AG10803 (cell line): ENCODE results near the gene PDIA2.

ENCODE experiments used
- DNase-seq: peaks from one replicate; pipeline ENCODE4 v3.0.0; 2010; ENCODE audit warnings: low read depth
- H3K4me3 ChIP-seq: 2 replicates; pipeline ENCODE4 v1.5.1; 2011; ENCODE audit warnings: mild to moderate bottlenecking, low read length, control low read depth
- TF ChIP-seq, protein P1 (sequence below): conservative IDR thresholded peaks from 2 replicates; pipeline ENCODE4 v1.5.1; 2011; ENCODE audit warnings: mild to moderate bottlenecking, low read length, control low read depth, inconsistent platforms

PDIA2 gene

DNA sequence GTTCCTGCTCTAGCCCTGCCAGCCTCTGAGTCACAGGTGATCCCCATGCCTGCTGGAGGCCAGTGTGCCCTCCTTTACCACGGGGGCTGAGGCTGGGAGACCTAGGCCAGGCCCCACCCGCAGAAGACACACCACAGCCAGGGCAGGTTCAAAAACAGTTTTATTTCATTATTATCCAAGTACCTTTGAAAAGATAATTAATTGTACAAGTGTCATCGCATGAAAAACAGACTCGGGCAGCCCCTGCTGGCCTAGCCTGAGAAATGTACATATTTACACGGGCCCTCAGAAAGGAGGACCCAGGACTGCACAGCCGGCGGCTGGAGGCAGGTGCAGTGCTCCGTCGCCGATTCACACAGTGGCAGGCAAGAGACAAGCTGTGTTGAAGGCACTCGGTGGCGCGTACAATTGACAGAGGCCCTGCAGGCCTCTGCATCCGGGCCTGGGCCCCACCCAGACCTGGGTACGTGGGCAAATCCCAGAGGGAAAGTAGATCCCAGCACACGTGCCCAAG, 4.4 kb downstream of the PDIA2 start:
- no peak overlapping the region for H3K4me3 ChIP-seq
- DNase-seq, result no peak
- TF ChIP-seq, protein P1, sequence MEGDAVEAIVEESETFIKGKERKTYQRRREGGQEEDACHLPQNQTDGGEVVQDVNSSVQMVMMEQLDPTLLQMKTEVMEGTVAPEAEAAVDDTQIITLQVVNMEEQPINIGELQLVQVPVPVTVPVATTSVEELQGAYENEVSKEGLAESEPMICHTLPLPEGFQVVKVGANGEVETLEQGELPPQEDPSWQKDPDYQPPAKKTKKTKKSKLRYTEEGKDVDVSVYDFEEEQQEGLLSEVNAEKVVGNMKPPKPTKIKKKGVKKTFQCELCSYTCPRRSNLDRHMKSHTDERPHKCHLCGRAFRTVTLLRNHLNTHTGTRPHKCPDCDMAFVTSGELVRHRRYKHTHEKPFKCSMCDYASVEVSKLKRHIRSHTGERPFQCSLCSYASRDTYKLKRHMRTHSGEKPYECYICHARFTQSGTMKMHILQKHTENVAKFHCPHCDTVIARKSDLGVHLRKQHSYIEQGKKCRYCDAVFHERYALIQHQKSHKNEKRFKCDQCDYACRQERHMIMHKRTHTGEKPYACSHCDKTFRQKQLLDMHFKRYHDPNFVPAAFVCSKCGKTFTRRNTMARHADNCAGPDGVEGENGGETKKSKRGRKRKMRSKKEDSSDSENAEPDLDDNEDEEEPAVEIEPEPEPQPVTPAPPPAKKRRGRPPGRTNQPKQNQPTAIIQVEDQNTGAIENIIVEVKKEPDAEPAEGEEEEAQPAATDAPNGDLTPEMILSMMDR, result no peak

DNA sequence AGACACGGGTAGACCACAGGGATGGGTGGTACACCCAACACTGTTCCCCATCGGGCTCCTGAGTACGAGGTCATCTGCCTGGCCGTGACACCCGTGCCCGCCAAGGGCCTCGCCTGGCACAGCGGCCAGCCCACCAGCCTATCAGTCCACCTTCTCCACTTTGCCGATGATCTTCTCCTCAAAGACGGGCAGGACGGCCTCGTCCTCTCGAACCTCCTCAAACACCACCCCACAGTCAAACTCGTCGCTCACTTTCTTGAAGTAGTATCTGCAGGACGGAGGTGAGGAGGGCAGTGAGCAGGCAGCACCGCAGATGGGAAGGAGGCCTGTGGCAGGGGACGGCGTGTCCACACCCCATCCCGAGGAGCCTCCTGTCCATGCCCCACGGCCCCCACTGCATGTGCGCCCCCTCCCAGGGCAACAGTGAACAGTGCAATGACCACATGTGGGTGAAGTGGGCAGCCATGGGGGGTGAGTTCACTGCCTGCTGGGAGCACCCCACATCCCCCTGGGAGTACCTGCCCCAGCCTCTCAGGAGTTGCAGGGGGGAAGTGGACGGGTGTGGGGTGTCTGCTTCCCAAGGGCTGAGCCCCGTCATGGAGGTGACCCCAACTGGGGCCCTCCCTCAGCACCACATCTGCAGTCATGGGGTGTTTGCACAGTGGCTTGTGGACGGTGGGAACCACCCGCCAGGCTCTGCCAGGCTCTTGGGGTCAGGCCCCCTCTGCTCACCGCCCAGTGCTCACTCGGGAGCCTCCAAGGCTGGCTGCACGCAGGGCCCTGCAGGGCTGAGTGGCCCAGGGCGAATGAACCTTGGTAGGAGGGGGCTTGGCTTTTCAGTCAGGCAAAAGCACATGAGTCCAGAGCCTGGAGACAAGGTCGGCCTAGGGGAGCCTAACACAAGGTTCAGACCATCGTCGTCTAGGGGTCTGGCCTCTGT, 5.3 kb downstream of the PDIA2 start:
- TF ChIP-seq, protein P1, result no peak
- DNase-seq, result no peak
- no peak overlapping the region for H3K4me3 ChIP-seq

DNA sequence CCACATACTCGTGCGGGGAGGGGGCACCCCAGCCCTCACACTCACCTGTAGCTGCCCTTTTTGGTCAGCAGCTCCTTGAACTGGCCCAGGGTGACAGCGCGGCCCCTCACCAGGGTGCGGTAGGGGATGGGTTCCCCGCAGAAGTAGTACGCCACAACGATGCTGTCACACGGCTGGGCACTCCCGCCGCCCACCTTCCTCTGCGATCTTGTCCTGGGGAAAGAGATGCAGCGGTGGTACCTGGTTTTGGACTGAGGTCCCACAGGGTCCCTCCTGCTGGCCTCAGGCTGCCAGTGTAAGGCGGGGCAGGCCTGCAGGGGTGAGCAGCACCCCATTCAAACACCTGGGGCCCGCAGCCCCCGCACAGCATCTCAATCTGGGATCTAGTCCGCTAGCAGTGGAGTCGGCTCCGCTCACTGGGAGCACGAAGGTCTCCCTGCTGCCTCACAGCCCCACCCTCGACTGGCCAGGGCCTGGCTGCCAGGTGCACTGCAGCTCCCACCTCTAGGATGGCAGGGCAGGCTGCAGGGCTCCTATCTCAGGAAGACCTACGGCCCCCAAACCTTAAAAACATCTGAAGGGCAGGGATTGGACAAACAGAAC, 6.5 kb downstream of the PDIA2 start:
- TF ChIP-seq, protein P1, result no peak
- DNase-seq, result no peak
- no peak overlapping the region for H3K4me3 ChIP-seq

DNA sequence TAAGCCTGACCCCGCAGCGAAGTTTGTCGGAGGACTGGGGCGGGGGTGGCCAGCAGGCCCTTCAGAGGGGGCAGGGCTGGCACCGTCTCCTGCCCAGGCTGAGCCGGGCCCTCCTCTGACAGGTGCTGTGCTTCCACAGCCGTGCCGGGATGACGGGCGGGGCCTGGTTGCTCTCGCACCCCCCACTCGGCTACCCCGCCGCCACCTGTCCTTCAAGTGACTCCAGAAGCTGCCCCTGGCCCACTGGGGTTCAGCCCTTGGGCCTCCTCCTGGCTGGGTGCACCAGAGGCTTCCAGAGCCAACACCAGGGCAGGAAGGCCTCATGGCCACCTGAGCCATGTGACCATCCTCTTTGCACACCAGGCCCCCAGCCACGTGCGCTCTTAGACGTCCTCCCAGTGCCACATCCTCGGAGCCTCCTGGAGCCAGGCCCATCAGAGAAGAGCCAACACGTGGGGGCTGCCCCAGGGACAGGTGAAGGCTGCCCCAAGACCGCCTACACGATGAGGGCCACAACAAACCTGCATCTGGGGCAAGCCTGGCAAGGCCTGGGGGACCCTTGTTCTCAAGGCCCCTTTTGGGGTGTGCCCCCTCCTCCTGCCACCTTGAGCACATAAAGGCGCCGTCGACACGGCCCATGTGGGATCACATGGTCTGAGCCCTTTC, 7.2 kb downstream of the PDIA2 start:
- TF ChIP-seq, protein P1, result no peak
- DNase-seq, result no peak
- H3K4me3 ChIP-seq, result no peak overlapping the region

DNA sequence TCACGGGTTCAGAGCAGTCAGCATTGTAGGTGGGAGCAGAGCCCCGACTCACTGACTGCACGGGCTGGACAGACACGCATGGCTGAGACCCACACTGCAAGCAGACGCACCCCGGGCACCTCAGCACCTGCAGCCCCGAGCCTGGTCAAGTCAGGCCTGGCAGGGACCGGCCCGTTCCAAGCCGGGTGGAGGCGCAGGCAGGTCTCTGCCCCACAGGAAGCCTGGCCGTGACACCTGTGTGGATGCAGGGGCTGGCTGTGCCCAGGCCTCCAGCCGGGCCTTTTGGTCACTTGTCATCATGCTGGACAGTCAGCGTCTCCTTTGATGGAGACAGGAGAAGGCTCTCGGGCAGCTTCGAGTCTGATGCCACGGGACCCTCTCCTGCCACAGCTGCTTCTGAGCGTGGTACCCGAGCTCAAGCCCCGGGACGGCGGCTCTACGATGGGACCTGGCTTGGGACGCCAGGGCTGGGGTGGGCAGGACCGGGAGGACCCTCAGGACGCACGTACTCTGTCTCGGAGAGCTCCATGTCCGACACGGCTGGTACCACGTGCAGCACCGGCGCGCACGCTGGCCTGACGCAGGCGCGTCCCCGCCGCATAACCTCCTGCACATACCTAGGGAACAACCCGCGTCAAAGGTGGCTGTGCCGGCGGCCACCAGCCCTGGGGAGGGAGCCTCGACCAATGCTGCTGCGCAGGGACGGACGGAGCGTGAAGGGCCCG, 7.9 kb downstream of the PDIA2 start:
- DNase-seq, result no peak
- no peak overlapping the region for H3K4me3 ChIP-seq
- TF ChIP-seq, protein P1, result no peak

DNA sequence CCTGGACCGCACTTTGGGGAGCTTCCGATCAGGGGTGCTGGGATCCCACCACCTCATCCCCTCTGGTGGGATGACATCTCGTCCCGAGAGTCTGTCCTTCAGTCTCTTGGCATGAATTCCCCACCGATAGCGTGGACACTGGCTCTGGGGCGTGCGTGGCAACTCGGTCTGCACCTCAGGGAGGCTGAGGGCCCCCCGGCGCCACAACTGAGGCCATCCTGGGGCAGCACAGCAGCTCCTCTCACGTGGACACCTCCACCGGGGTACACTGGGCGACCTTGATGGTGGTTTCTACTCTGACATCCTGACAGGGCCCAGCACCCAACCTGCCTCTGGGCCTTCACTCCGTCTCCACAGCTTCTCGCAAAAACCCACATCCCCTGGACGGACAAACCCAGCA, 8.6 kb downstream of the PDIA2 start:
- no peak for DNase-seq
- TF ChIP-seq, protein P1, result no peak

More for the DNA sequence above, 8.6 kb downstream of the PDIA2 start:
- H3K4me3 ChIP-seq, result no peak overlapping the region
